LoVo (cell line): ENCODE data around the gene EGFL6.
A peak's percentile ranks its signal among the peaks of the same experiment; 100 is the strongest.
"Not testable (repeated sequence)": the region's sequence is repeated elsewhere in the genome, so short reads cannot be mapped to it uniquely, and the experiment has no call there.

Experiments used
- DNase-seq: peaks from one replicate; pipeline ENCODE4 v3.0.0-alpha.2; 2016; ENCODE audit warnings: low spot score

EGFL6 gene

DNA sequence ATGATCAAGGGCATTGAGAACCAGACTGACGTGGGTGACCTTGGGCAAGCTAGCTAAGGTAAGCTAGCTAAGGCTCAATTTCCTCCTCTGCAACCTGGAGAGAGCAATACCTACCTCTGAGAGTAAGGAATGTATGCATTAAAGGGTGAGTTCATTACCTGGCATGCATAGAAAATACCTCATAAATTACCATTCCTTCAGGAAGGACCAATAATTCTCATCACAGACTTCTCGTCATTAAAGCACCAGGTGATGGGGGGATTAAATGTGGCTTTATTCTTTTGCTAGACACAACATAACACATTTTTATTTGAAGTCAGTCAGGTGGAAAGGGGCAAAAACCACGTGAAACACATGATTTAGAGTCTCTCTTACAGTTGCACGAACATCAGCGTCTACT, 21.5 kb downstream of the EGFL6 start:
- no peak for DNase-seq

DNA sequence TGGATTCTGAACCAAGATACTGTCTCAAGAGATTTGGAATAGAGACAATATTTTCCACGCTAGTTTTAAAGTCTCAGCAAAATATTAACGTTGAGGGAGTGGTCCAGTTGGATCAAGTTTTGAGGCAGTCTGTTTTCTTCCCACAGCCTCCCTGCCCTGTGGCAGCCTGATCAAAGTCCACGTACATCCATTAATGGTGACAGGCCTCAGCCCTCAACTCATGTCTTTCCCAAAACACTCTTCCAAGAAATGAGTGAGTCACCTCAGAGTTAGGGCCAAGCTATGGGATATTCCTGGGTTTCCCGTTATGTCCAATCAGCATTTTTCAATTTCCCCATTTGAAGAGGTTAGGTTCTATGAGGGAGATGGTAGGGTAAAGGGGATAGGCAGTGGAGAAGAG, 28.5 kb downstream of the EGFL6 start:
- no peak for DNase-seq

DNA sequence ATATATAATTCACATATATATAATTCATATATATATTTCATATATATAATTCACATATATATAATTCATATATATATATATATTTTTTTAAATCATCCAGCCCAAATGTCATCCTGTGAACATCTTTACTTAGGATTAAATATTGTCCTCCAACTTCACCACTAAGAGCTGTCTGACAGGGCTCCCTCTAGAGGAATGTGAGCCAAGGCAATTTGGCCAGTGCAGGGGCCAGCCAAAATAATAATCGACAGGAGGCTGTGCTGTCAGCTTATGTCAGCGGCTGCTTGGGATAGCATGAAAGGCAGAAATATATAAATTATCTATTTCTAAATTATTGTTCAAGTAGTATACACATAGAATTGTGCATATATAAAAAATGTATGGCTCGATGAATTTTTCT, 29.5 kb downstream of the EGFL6 start:
- no peak for DNase-seq

DNA sequence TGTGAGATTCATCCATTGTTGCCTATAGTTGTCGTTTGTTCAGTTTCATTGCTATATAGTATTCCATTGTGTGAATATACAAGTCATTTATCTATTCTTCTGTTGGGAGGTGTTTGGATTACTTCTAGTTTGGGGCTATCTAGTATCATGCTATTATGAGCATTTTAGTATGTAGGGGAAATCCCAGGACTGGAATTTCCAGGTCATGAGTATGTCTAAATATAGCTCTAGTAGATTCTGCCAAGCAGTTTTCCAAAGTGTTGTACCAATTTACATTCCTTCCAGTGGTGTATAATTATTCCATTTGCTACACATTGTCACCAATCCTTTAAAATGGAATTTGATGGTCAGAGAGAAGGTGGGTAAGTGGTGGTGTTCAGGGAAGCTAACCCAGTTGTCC, 30.1 kb downstream of the EGFL6 start:
- no peak for DNase-seq

DNA sequence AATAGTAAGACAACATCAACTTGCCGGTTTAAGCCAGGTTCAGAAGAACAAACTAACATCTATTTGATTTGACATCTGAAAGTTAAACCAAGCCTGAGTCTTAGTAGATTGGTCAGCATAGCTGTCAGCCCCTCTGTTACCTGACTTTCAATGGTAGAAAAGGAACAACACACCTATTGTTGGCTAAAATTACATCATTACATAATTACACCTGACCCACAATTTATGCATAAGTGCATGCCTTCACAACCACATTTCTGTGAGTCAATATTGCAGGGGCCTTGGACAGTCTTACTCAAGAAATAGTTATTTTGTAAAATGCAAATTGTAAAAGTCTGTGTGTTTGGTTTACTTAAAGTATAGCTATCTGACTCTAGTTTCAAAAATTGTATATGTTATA, 36.2 kb downstream of the EGFL6 start:
- DNase-seq, result no peak

DNA sequence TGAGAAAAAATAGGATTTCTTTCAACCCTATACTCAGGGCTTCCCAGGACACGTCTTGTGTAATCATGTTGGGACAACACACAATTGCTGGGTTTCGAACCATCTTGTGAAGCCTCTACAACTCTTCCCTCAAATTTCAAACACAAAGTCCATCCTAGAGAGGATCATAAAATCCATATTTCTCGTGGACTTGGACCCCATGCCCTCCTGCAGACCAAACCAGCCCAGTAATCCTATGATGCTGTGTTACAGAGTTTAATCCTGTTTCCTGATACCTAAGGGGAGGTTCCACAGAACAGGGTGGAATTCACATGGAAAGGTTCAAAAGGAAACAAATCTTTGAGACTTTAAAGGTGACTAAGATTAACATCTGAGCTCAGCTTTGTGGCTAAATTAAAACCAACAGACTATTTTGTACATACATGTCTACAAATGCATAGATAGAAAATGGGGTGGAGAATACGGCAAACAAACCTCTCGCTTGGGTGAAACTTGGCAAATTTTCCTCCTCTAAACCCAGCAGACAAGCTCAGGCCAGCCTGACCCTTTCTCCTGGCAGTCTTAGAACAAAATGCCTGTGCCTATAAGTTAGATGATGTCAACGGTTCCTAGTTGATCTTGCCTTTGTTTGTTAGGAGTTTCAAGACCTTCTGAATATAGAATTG, 38.1 kb downstream of the EGFL6 start:
- DNase-seq, result no peak

DNA sequence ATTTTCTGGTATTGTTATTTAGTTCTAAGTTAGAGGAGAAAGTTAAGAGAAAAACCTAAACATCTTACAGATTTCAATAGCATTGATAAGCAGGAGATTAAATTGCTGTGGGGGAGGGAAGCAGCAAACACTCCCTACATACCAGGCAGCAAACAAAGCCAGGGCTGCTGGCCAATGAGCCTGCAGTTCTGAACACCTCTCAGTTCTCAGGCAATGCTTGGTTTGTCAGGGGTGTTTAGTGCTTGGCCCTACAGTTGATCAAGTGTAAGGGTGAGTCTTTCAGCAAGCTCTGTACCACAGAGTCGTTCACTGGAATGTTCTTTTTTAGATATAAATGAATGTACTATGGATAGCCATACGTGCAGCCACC, 38.6 kb downstream of the EGFL6 start:
- no peak for DNase-seq

DNA sequence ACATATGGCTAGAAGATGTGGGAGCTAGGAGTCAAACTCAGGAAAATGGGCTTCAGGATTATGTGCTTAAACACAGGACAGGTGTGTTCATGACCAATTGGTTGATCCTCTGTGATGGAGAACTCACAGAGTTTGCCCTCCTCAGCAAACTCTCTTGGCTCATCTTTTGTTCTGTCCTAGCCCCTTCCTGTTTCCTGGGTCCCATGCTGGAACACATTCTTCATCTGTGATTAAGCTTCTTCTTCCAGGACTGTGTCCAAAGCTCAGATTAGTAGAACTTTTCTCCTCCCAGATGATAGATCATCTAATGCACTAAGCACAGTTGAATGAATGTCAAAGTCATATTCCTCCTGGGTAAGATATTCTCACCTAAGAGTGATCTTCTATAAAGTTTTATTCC, 44.8 kb downstream of the EGFL6 start:
- DNase-seq, result no peak

DNA sequence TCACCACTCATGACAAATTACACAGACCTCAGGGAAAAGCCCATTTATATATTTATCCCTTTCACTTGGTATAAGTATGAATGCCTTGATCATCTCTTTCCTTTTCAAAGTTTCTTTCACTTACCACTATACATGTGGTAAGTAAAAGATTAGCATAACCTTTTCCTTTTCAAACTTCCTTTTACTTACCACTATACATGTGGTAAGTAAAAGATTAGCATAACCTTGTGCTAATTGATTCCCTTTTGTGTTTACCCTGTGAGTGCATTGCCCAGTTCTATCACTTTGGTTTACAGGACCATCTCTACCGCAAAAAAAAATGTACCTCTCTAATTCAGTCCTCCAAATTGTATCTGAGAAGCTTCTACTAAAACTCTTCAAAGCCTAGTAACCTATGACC, 50.8 kb downstream of the EGFL6 start:
- DNase-seq, result no peak

DNA sequence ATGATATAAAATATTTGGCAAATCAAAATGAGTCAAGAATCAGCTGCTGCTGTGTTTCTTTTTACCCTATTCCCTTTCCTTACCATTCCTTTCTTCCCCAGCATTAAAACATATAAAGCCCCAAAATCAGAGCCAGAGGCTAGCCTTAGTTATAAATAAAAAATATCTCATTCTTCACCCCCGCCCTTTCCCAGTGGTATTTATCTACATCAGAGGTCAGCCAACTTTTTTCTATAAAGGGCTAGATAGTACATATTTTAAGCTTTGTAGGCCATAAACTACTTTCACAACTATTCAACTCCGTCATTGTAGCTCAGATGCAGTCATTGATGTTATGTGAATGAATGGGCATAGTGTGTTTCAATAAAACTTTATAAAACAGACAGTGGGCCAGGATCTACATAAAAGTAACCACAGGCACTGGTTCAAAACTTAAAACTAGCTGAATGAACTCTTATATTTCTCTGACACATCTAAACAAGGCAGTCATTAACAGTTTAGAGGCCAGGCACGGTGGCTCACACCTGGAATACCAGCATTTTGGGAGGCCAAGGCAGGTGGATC, 53.1 kb downstream of the EGFL6 start:
- DNase-seq, result no peak

DNA sequence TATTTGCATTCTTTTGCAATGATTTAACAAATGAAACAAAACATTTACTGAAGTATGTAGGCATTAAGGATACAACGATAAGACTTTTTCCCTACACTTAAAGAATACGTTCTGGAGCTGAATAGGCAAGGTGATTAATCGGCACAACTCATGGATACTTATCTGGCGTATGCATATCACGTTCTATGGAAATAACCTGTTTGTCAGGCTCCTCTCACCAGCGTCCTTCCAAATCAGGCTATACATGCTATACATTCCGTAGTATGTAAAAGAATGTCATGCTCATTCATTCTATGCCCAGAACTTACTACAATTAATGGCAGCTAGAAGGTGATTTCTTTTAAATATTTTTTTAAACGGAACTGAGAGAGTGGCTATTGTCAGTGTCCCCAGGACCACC, 57.9 kb downstream of the EGFL6 start:
- DNase-seq, result no peak

DNA sequence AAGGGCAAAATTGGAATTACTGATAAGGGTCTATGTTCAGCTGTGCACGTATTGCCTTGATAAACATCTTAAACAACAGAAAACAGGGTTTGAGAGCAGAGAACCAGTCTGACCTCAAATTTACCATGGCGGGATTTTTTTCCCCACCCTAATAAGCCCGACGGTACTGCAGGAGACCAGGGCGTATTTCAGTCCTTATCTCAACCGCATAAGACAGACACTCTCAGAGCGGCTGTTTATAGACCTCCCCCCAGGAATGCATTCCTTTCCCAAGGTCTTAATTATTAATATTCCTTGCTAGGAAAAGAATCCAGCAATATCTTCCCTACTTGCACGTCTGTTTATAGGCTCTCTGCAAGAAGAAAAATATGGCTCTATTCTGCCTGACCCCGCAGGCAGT, 67.8 kb downstream of the EGFL6 start:
- DNase-seq, result not testable (repeated sequence)

DNA sequence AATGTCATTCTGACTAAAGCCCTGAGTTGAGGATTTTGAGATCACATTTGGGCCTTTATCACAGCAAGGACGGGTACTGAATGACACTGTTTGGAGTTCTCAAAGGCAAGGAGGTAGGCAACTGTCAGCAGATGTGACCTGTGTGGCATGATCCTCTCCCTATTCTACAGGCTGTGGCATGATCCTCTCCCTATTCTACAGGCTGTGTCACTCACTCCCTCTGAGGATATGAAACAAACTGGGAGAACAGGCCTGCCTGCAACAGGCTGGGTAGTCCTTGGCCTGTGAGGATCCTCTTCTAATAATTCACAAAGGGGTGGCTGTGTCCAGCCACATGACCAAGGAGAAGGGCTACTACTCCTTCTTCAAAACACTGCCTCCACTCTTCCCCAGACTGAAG, 68.6 kb downstream of the EGFL6 start:
- no peak for DNase-seq

DNA sequence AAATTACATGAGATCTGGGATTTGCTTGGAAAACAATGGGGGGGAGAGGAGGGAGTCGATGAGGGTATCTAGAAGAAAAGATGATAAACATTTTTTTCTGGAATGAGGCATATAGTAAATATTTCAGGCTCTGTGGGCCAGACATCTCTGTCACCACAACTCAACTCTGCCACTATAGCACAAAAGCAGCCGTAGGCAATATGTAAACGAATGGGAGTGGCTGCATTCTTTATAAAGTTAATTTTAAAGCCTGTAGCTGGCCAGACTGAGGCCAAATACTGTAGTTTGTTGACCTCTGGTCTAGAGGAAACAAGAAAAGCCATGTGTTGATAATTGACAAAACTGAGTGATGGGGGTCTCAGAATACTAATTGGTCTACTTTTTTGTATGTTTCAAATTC, 69.4 kb downstream of the EGFL6 start:
- DNase-seq, result no peak

DNA sequence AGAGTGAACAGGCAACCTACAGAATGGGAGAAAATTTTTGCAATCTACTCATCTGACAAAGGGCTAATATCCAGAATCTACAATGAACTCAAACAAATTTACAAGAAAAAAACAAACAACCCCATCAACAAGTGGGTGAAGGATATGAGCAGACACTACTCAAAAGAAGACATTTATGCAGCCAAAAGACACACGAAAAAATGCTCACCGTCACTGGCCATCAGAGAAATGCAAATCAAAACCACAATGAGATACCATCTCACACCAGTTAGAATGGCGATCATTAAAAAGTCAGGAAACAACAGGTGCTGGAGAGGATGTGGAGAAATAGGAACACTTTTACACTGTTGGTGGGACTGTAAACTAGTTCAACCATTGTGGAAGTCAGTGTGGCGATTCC, 72.3 kb downstream of the EGFL6 start:
- DNase-seq, result not testable (repeated sequence)

DNA sequence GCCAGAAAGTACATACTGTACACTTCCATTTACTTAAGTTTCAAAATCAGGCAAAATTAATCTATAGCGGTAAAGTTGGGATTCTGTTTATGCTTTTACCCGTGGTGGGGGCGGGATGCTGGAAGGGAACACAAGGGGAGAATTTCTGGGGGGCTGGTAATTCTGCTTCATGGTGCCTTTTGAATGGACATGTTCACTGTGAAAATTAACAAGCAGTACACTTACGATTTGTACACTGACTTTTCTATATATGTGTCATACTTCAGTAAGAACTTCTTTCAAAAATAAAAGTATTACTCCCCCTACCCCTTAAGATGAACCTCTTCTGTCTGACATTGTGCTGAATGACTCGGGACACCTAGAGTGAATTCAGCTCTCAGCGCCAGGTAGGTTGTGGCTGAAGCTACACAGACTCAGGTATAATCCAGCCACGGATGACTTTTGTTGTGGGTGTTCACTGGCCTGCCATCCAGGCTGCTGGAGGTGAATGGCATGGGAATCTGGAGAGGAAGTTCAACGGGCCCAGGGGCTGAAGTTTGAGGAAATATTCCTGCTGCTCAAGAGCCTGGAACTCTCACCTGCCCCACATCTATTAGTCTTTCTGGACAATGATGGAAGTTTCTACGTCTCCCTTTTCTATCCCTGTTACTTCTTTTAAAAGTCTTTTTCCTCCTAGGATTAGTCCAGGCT, 76.2 kb downstream of the EGFL6 start:
- no peak for DNase-seq

DNA sequence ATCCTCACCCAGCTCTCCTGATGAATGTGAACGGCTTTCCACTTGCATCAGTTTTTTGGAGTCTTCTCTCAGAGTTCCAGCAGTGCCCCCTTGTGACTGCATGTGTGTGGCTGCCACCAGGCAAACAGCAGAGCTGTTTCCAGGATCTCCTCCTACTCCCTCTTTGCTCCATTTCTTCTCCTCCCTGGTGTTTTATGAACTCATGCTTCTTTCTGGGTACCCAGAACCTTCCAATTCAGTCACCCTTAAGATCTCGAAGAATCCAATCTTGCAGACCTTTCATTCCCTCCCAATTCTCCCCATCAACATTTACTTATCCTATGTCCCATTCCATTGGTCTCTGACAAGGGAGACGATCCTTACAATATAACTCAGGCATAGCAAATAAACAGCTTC, 76.8 kb downstream of the EGFL6 start:
- DNase-seq, result peak; percentile 42

DNA sequence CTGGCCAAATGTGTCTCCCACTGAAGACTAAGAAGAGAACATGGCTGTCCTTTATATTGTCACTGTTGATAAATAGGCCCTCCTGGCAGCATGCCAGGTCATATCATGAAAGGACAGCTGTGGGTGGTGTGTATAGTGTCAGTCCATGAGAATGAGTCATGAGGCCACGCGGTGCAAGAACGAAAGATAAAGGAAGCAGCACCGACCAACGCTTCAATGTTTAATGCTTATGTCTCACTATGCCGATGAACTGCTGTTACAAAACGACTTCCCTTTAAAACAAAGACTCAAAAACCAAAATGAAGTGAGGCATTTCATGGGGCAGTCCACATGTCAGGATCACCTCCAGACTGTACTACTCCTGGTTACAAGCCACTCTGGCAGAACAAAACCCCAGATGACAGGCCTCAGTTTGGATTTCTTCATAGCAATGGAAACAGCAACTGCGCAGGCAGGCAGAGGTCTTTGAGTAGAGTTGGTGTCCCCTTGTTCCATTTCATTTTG, 78.4 kb downstream of the EGFL6 start:
- DNase-seq, result peak; percentile 74

DNA sequence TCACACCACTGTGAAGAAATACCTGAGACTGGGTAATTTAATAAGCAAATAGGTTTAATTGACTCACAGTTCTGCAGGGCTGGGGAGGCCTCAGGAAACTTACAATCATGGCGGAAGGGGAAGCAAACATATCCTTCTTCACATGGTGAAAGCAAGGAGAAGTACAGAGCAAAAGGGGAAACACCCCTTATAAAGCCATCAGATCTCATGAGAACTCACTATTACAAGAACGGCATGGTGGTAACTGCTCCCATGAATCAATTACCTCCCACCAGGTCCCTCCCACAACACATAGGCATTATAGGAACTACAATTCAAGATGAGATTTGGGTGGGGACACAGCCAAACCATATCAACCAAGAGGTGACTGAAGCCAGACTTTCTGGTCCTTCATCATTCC, 78.9 kb downstream of the EGFL6 start:
- DNase-seq, result not testable (repeated sequence)

DNA sequence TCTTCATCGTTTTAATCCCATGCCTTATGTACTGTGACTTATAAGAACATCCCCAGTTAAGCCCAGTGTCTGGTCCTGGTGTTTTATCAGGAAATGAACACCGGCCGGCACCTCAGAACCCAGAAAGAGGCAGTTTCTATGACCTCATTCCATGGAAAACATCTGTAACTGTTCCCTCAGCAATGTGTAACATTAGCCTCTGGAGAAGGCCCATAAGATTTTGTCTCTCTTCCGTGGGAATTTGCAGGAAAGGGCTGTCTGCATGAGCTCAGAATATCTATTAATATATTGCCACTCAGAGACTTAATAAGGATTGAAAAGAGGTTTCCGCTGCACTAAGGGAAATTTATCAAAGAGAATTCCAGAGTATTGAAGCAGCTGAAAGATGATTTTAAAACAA, 80.4 kb downstream of the EGFL6 start:
- DNase-seq, result no peak

DNA sequence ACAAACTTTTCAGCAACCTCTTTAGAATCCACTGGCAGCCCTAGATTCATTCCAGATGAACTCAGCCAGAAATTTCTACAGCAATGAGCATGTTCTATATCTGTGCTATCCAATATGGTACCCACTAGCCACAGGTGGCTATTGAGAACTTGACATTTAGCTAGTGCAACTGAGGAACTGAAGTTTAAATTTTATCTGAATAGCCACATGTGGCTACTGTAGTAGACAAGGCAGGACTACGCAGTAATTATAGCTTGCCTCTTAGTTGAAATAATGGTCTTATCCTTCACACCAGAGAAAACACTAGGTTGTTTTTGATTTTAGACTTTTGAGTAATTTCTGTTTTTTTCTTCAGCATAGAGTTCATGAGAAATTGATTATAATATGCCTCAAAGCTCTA, 80.9 kb downstream of the EGFL6 start:
- DNase-seq, result no peak

DNA sequence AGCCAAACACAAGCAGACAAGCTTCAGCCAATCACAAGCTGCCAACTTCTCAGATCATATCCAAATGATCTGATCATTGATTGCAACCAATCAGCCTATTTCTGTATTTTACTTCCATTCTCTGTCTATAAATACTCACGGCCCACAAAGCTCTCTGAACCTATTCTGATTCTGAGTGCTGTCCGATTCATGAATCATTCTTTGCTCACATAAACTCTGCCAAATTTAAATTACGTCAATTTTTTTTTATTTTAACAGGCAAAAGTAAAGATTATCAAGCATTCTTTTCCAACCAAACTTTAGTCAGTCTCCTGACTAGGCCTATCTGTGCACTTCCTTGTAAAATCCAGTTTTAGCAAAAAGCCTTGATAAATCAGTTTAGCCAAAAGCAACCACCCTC, 81.7 kb downstream of the EGFL6 start:
- DNase-seq, result no peak

DNA sequence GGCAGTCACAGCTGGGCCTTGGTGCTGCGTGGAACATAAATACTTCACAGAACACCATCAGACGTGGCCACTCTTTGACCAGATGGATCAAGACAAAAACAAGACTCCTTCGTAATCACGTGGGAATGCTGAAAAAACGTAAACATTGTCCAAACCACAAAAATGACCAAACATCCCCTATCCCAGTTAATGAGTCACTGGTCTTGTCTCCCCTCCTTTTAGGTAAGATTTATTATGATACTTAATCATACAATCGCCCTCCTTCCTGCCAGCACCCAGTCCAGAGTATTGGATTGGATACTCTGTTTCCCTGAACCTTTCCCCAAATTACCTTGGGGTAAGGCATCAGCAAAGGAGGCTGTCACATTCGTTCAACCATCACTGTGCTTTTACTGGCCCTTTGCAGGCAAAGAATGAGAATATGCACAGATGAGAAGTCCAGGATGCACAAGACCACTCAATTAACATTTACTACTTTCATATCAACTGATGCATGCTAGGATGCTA, 82.9 kb downstream of the EGFL6 start:
- DNase-seq, result peak; percentile 39
